Left kidney (tissue), 2 donors: Measurements from ENCODE around the gene SLC22A23. TPM values are rescaled to one million over a fixed set of nuclear protein-coding genes. Genes with fewer than 3 reads are reported as not detected.
"Not testable (repeated sequence)": the region's sequence is repeated elsewhere in the genome, so short reads cannot be mapped to it uniquely, and the experiment has no call there.

Experiments
- DNase-seq: peaks from one replicate; pipeline ENCODE4 v3.0.0-alpha.2; 2013
- polyA plus RNA-seq: library from polyadenylated mRNA; unstranded; fragments of 120-200 nt; gene quantifications from one replicate; pipeline ENCODE4 v1.2.1, GENCODE V29; 2013; ENCODE audit not compliant: insufficient read length

Gene SLC22A23
- polyA plus RNA-seq, 1 donor: 12.8 TPM

DNA sequence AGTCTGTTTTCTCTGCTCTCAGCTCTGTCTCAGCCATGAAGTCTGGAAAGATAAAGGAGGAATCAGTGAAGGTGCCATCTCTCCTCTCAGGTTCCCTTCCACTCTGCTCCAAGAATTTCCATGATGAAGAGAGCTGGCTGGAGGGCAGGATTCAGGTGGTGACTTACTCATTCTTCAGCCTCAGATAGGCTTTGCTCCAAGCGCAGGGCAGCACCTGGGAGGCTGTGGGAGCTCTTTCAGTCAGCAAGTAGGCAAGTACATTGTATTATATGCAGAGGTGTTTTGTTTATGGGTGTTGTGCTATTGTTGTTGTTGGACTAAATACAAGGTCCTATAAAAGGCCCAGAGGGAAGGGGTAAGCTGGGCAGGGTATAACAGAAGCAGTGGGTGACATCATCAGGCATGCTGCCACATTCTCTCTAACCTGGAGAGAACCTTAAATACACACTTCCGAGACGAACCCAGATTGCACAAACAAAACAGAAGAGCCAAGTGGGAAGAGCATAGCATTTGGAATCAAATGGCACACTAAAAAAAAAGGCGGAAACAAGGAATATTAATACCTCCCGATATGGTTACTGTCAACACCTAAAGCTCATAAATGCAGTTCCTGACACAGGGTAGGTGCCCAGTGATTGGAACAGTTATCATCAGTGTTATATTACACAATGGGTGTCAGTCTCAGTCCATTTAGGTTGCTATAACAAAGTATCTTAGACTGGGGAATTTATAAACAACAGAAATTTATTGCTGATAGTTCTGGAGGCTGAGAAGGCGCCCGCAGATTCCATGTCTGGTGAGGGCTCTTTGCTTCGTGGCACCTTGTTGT, 212.6 kb downstream of the SLC22A23 start:
- no peak for DNase-seq

DNA sequence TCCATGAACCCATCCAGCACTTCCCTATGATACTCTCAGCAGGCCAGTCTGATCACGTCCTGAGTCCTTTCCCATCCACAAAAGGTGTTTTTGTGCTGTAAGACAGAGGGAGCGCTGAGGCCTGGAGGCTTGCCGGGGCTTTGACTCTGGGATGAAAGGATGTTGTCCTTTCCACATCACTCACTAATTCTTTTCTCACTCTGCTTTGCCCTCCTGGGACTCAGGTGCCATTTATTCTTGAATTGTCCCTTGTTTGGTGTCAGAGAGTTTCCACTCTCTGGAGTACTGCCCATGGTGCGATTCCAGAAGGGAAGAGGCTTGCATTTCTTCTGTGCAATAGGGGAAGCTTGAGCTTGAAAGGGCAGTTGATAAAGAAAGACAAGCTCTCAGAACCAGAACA, 214.1 kb downstream of the SLC22A23 start:
- no peak for DNase-seq

DNA sequence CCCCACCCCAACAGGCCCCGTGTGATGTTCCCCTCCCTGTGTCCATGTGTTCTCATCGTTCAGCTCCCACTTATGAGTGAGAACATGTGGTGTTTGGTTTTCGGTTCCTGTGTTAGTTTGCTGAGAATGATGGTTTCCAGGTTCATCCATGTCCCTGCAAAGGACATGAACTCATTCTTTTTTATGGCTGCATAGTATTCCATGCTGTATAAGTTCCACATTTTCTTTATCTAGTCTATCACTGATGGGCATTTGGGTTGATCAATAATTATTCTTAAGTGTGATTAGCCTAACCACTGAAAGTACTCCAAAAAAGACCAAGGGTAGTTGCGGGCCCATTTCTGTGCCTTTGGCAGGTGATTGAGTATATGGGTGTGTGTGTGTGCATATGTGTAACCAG, 215.1 kb downstream of the SLC22A23 start:
- not testable (repeated sequence) for DNase-seq

DNA sequence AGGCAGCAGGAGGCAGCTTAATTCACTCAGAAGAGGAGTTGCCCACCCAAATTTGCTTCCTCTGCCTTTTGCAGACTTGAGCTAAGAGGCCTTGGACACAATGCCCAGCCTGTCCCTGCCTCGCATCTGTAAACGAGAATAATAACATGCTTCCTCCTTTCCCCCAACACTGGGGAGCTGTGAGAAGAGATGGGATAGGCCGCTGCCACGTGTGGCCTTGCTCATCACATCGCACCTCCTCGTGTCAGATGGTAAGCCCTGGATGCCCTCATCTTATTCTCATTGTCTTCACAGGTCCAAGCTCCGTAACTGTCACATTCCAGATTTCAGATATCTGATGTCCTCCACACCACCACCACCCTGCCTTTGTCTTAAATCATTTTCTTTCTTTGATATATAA, 216.3 kb downstream of the SLC22A23 start:
- DNase-seq: no peak

DNA sequence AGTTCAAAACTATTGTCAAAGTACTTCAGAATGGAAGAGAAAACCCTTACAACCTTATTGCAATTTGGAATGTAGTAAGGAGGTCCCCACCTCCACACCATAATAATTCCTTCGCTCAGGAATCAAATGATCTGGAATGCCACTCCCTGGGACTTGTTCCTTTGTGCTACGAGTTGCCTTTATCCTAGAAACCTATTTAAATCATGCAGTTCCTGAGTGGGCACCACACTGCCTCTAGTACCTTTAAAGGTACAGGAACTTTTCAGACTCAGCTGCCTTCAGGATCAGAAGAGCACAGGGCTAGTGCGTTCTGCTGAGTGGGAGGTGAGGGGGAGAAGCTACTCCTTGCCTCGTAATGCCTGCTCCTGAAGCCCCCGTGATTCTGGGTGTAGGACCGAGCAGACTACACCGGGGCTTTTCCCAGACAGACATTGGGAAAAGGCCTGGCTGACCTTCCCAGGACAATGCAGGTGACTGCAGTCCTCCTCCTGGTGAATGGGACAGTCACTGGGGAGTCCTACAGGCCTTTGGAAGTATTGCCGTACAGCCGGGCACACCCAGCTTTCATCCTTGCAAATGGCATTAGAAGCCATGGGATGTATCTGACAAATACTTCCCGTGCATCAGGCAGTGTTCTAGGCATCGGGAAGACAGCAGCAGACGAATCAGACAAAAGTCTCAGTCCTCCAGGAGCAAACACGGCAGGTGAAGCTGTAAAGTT, 217.6 kb downstream of the SLC22A23 start:
- DNase-seq: no peak

DNA sequence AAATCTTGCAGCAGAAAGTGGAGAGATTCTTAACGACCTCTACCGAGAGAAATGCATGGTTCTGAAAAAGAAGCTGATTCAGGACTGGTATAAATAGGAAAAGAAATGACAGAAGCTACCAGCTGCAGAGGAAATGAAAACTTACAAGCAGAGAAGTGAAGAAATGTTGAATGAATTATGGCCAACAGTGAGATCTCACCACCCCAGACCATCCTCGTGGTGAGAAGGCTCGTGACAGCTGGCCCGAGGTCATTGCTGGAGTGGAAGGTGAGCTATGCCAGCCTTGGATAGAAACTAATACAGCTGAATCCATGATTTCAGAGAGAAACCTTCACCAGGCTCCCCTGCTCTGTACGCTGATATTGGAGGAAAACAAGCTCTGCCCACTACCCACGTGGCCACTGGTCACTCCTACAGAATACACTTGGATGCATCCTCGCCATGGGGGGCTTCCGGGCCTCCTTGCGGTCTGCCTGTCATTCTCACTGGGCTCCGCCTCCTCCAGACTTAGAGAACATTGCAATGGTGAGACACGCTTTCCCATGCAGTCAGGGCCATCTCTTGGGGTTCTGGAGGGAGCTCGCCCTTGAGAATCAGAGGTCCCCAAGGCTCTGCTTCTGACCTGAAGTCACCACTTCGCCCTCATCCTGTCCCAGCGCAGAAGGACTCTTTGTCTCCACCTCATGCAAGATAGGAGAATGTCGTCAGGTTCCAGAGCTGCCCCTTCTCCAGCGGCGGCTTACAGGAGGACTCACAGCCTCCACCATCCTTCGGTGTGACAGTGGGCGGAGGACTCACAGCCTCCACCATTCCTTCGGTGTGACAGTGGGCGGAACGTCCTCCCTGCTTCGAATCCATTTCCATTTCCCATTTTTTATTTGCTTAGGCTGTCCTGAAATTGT, 218.8 kb downstream of the SLC22A23 start:
- no peak for DNase-seq

DNA sequence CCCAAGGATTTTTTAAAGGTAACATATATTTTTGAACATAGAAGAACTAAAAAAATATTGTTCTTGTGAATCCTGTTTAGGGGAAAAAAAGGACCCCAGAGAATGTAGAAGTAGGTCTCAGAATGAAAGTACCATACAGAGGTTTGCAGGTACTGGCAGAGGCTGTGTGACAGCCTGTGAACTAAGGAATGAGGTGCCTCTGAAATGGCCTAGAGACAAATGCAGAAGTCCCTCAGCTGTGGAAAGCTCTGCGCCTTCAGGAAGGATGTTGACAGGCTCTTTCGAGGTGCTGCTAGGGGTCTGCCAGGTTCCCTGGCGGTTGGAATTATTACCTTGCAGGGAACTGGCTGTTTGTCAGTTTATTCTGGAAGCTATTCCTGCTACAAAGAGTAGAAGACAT, 220.8 kb downstream of the SLC22A23 start:
- no peak for DNase-seq

DNA sequence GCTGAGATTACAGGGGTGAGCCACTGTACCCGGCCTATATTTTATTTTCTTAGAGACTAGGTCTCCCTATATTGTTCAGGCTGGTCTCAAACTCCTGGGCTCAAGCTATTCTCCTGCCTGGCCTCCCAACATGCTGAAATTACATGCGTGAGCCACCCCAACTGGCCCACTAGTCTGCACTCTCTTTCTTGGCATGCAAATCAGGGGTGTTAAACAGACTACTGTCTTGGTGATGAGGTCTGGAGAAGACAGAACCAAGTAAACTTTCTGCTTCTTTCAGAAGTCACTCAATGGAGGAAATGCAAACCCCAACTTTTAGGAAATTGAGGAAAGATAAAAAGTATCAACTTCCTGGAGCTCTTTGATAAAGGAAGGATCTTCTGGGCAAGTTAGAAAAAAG, 221.4 kb downstream of the SLC22A23 start:
- no peak for DNase-seq

DNA sequence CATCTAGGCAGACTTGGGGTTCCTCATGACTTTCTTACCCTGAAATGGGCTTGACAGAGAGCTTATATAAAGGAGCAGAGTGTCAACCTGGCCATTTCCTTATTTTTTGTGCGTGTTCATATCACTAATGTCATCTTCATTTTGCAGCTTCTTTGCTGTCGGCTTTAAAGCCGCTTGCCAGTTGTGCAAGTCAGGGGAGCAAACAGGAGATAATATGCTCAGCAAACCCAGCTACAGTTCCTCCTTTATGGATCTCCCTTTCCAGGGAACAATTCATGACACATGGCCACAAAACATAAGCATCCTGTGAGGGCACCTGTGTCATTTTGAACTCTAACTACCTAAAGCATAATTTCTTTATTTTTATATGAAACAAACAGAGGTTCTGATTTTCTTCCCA, 222.9 kb downstream of the SLC22A23 start:
- no peak for DNase-seq

DNA sequence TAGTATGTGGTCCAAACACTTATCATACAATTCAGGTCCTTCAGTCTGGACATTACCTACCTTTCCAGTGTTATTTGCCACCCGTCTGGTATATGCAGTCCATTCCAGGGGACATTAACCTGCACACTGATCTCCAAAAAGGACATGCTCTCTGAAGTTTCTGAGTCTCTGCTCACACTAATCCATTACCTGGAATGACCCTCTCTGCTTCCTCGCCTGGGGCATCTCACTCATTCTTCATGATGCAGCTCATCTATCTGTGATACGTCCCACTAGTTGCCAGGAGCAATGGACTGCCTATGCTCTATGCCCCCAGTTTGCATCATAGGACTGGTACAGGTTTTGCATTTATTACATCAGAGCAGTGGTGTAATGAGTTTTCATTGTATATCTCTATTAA, 223.5 kb downstream of the SLC22A23 start:
- no peak for DNase-seq

DNA sequence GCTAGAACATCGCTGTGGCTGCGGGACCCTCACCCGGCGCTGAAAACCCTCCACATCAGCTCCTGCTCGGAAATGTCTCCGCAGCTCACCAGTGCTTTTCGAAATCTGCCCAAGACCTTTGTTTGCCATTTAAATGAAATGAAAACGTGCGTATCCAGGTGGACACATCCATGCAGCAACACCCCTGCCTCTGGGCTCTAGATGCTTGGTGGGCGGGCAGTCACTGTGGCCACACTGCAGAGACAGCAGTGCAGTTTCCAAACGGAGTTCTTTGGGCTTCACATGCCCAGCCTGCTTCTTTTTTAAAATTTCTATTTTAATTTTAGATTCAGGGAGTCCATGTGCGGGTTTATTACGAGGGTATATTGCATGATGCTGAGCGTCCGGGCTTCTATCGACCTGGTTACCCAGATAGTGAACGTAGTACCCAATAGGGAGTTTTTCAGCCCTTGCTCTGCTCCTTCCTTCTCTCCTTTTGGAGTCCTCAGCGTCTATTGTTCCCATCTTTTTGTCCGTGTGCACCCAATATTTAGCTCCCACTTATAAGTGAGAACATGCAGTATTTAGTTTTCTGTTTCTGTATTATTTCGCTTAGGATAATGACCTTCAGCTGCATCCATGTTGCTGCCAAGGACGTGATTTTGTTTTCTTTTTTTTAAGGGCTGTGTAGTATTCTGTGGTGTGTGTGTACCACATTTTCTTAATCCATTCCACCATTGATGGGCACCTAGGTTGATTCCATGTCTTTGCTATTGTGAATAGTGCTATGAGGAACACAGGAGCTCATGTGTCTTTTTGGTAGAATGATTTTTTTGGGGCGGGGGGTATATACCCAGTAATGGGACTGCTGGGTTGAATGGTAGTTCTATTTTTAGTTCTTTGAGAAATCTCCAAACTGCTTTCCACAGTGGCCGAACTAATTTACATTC, 224.6 kb downstream of the SLC22A23 start:
- no peak for DNase-seq

DNA sequence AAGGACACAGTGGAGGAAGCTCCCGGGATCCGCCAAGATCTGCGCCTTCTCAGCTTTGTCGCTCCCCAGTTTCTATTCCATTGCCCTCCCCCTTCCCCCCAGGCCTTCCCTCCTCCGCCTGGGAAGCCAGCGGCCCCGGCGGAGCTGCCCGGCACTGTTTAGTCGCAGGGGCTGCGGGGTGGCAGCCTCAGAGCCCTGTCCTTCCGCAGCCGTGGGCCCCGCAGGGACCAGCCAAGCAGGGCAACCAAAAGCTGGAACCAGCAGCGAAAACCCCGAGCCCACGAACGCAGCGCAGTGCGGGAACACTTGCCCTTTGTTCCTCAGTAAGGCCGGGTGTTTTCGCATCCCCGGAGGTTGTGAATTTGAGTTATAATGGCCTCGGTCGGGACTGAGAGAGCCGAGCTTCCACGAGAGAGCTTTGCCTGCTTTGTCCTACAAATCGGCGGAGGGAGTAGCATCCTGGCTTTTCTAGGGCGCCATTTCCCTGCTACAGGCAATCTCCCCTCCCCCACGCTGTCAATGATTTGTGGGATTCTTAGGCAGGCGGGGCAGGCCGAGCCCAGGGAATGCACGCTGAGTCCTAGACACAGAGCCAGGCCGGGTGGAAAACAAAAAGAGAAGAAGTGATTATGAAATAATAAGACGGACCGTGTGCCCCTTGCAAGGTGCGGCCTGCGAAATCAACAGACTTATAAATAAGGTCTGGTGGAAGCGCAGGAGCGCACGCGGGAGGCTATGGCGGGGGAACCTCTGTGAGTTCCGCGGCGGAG, 225.4 kb downstream of the SLC22A23 start:
- peak; percentile 94 for DNase-seq

DNA sequence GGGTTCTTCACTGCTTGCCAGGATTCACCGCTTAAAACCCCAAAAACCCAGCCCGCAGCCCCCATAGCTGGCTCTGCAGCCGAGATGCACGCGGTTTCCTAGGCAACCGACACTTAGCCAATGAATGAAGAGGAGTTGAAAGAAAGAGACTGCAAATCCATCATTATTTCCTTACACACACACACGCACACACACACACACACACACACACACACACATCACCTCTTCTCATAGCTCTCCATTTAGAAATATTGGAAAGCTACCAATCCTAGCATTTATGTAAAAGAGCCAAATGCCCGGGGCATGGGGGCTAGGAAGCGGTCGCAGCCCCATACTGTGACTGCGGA, 226.0 kb downstream of the SLC22A23 start:
- peak; percentile 73 for DNase-seq

DNA sequence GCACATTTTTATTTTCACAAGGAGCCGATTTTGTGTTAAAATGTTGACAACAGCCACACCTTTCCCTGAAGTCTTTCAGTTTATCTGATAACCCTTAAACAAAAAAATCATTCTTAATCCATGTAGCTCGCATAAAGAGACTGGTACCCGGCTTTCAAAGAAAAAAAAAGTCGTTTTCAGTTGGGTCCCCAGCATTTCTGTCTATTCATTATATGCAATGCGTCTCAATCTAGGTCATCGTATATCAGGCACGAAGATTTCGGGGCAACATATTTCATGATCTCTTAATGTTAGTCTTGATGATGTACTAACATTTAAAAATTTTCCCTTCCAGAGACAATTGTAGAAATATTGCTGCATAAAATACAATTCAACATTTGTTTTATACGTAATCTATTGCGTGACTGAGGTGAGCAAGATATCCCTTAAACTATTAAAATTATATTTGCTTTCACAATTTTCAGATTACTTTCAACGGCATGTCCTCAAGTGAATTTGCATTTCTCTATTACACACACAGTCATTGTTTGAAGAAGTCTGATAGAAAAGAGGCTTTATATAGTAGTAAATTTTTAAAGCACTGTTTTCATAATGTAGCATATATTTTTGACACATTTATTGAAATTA, 226.5 kb downstream of the SLC22A23 start:
- no peak for DNase-seq

DNA sequence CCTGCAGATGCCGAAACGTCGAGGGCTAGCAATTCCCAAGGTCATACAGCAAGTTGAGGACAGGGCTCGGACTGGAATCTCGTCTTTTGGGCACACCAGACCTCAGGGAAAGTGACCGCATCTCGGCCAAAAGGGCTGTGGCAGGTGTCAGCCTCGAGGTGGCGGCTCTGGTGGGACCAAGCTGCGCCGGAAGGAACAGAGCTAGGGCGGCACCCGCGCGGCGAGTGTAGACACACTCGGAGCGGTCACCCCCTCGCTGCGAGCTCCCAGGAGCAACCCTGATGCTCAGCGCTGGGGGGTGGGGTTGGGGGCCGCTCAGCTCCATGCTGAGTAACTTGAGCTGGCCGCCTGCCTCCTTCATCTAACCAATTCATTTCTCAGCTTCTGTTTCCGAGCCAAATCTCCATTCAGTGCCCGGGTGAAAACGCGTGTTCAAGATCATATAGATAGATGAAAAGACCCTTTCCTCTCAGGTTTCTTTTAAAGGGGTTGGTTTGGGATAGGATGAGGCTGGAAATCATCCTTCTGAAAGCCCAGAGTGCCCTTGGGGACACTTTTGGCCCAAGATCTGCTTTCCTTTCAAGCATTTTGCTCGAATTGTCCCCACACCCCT, 227.2 kb downstream of the SLC22A23 start:
- no peak for DNase-seq

DNA sequence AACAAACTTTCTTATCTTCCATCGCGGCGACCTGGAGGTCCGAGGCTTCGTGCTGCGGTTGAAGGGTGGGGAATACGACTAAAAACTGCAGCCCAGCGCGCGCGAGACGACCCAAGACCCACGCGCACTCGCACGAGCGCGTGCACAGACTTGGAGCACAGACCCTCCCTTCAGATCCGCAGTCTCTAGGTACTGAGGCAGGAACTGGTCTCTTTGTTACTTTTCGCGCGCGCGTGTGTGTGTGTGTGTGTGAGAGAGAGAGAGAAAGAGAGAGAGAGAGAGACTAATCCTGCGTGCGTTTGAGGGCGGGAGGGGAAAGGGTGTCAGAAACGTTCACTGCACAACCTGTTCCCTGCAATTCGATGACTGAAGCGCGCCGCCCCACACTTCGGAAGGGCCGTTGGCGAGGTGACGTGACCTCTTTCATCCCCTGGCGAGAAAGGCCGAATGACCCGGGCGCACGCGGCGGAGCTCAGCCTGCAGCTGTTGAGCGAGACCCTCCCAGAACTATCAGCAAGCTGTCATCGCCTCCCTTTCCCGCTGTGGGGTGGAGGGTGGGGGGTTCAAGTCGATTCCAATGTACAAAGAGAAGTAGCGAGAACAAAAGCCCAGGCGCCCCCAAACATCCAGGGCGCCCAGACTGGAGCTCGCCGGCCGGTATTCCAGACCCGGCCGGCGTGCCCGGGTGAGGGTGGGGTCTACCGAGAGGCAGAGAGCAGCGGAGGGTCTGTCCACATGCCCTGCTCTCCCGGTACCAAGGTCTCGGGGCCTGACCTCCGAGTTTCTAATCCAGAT, 227.9 kb downstream of the SLC22A23 start:
- DNase-seq: no peak

DNA sequence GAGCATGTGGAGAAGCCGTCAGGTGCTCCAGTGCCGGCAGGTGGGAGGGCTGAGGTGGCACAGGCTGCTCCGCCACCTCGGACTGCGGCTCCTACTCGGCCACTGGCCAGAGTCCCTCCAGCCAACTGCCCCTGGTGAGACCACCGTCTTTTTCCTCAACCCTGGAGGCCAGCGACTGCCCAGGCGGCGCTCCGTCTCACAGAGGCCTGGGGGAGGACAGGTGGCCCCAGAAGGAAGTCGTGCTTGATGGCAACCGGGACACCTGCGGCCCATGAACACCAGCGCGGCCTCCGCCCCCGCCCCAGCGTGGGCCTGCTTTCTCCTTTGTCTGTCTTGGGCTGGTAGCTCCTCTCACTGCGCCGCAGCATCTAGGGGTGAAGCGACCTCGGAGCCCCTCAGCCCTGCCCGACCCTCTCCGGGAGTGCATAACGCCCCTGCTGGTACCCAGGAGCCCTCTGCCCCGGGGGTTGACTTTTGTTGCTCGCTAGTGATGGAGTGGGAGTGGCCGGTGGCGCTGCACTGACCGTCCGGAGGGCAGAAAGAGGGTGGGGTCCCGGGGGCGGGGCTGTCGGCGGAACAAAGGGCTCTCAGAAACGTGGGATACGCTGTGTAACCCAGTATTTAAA, 228.7 kb downstream of the SLC22A23 start:
- DNase-seq: no peak

DNA sequence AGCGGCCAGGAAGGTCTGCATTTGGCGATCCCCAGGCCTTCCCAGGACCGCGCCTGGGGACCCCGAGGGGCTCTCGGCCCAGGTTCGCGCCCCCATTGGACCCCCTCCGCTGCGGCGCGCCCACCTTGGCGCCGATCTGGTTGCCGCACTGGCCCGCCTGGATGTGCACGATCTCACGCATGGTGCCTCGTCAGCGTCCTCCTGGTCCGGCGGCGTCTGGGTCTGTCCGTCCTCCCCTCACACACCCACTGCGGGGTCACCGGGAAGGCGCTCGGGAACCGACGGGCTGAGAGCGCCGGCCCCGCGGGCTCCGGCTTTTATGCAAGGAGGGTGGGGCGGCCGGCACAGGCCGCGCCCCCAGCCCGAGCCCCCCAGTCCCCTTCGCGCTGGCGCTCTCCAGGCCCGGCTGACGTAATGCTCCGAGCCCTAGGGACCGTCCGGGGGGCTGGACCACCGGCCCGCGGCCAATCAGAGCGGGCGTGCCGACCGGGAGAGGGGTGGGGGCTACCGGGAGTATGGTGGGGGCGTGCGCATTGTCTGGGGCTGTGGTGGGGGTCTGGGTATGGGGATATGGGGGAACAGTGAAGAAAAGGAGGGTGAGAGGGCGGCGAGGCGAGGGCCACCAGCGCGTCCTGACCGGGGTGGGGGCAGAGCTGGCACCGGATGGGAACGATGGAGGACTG, 229.3 kb downstream of the SLC22A23 start, which contains the start of gene TUBB2B:
TUBB2B (minus strand) TSS at position 291 of the 683 bp plus-strand sequence; CDS start at position 181, 110 bp downstream.
- peak; percentile 87 for DNase-seq
